ENCODE data around the gene SLC8A1.

Gene SLC8A1

DNA sequence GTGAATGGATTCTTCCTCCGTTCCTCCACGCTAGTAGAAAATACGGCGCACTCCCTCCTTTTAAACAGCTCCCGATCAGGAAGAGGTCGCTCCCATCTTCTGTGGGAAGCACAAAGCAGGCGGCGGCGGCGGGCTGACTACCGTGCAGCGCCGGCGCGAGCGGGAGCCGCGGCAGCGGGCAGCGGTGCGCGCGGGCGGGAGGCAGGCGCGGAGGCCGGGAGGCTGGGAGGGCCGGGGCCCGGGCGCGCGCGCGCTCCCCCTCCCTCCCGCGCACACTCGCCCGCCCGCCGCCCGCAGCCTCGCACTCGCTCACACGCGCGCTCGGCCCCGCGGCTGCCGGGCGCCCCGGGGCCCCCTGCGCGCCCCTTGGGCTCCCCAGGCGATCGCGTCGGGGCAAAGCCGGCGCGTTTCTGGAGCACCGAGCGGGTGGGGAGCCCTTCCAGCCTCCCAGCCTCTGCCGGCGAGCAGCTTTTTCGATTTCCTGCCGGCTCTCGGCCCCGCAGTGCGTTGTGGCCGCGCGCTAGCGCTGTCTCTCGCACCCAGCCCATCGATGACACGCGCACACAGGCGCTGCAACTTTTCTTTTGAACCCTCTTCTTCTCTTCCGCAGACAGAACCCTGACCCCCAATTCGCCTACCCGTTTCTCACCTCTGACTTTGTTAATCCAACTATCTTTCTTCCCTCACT, at the start of gene SLC8A1:
Gene SLC8A1, minus strand, starts transcription at position 173 of the 688 bp plus-strand sequence.
- Histone ChIP-seq H3K4me3 (ENCODE audit: low read depth, low read length) (peak within 1 kb of the TSS; percentile 58), H3K27me3 (ENCODE audit: control insufficient read depth, insufficient read depth, low read length) (peaks cover 49% of the 10 kb centered on the region), H3K36me3 (ENCODE audit: control insufficient read depth, insufficient read depth, low read length) (no peaks in the 10 kb centered on the region), H3K9ac (ENCODE audit: low read depth, low read length) (no peak within 1 kb of the TSS), H3K9me3 (ENCODE audit: control insufficient read depth, insufficient read depth, low read length) (no peaks in the 10 kb centered on the region), H3K4me1 (ENCODE audit: control insufficient read depth, insufficient read depth, low read length) (peaks cover 9% of the 10 kb centered on the region)

DNA sequence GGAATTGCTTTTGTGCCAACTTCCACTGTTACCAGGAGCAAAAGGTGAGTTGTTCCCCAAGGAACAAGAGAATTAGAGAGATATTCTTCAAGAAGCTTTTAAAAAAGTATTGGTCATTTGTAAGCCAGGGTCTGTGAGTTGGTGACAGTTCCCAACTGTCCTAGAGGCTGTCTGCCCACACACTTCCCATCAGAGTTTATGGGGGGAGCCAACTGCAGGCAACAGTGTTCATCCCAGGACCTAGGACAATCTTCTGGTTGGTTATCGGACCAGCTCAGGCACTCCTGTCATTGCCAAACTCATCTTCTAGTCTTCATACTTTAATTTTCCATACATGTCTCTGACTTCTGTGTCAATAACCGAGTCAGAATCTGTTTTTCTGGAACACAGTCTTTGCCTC, 47.5 kb upstream of the SLC8A1 start:
- Histone ChIP-seq H3K27me3 (ENCODE audit: control insufficient read depth, insufficient read depth, low read length) (no peaks in the 10 kb centered on the region), H3K9ac (ENCODE audit: low read depth, low read length) (no peak overlapping the region), H3K4me3 (ENCODE audit: low read depth, low read length) (no peak overlapping the region), H3K9me3 (ENCODE audit: control insufficient read depth, insufficient read depth, low read length) (no peaks in the 10 kb centered on the region), H3K36me3 (ENCODE audit: control insufficient read depth, insufficient read depth, low read length) (no peaks in the 10 kb centered on the region), H3K4me1 (ENCODE audit: control insufficient read depth, insufficient read depth, low read length) (no peaks in the 10 kb centered on the region)

DNA sequence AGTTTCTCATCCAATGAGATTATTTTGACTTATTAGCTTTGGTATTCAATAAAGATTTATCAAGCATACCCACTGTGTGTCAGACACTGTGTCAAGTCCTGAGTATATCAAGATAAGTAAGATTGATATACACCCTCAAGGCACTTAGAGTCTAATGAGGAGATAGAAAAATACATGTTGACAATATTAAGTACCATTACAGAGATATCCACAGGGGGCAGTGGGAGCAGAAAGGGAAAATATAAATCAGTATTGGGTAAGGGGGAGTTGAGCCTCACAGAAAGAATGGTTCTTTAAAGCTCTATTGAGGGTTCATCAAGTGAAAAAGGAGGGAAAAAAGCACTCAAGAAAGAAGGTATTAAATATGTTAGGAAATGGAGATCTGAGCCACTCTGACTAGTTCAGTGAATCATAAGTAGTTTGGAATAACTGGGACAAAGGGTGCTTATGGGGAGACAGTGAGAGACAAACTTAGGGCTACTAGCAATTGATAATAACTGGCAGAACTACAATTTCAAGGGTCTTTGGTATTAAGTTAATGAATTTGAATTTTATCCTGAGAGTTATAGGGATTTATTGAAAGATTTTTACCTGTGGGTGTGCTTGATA, 45.5 kb upstream of the SLC8A1 start:
- no peaks in the 10 kb centered on the region for H3K27me3 ChIP-seq (ENCODE audit: control insufficient read depth, insufficient read depth, low read length)
- H3K4me1 ChIP-seq (ENCODE audit: control insufficient read depth, insufficient read depth, low read length) = no peaks in the 10 kb centered on the region
- no peak overlapping the region for H3K4me3 ChIP-seq (ENCODE audit: low read depth, low read length)
- H3K36me3 ChIP-seq (ENCODE audit: control insufficient read depth, insufficient read depth, low read length) = no peaks in the 10 kb centered on the region
- no peaks in the 10 kb centered on the region for H3K9me3 ChIP-seq (ENCODE audit: control insufficient read depth, insufficient read depth, low read length)
- no peak overlapping the region for H3K9ac ChIP-seq (ENCODE audit: low read depth, low read length)

DNA sequence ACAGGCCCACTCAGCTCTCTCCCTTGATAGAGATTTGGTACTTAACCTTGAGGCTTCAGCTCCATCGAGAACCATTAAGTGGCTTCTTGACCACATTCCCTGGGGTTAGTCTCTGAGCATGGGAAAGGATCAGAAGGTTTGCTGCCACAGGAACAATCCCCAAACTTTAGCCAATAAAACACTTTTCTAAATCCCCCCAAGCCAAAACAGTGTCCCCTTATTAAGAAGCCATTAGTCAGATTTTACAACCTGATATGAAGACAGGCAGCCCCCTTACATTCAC, 37.7 kb upstream of the SLC8A1 start:
- Histone ChIP-seq H3K4me1 (ENCODE audit: control insufficient read depth, insufficient read depth, low read length) (no peaks in the 10 kb centered on the region), H3K9ac (ENCODE audit: low read depth, low read length) (no peak overlapping the region), H3K27me3 (ENCODE audit: control insufficient read depth, insufficient read depth, low read length) (no peaks in the 10 kb centered on the region), H3K36me3 (ENCODE audit: control insufficient read depth, insufficient read depth, low read length) (no peaks in the 10 kb centered on the region), H3K4me3 (ENCODE audit: low read depth, low read length) (no peak overlapping the region), H3K9me3 (ENCODE audit: control insufficient read depth, insufficient read depth, low read length) (no peaks in the 10 kb centered on the region)

DNA sequence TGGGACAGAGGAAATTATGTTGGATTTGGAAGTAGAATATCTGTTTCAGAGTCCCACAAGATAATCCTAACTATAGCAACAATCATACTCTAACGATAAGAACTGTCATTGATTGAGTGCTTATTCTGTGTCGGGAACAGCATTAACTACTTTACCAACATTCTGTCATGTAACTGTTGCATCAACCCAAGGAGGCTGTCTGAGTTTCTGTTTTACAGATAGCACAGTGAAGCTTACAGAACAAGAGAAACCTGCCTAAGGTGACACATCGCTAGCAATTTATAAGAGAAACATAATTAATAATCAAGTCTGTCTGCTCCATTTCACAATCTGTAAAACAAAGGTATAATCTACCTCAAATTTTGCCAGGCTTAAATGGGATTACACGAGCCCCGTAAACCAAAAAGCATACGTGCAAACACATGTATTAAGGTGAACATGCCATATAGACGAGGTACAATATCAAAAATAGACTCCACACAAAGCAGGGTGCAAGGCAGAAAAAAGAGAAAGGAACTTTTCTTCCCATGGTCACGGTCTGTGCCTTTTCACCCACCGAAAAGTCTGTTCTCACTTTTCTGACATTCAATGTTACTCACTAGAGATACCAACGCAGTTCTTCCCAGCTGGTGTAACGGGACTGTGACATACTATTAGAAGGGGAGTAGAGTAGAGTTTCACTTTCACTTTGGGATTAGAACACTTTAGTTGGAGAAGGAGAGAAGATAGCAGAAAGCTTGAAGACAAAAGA, 37.2 kb upstream of the SLC8A1 start:
- no peak overlapping the region for H3K4me3 ChIP-seq (ENCODE audit: low read depth, low read length)
- H3K27me3 ChIP-seq (ENCODE audit: control insufficient read depth, insufficient read depth, low read length) = no peaks in the 10 kb centered on the region
- no peak overlapping the region for H3K9ac ChIP-seq (ENCODE audit: low read depth, low read length)

DNA sequence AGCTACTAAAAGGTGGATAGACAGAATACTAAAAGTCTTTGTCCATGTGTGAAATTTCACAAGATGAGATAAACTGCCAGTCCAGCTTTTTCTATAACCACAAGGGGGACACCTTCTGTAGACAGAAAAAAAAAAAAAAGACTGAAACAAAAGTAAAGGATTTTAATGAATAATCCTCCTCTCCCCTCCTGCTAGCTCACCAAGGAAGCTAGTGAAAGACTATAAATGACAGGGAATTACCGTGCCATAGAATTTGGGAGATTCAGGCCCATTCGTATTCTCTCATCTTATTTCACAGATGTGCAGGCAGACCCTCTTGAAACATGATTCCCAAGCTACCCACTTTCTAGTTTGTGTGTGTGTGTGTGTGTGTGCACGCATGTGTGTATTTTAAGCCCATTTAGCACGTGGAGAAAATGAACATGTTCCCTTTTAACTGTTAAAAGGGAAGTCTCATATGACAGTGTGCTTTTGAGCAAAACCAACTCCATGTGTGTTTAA, 36.3 kb upstream of the SLC8A1 start:
- Histone ChIP-seq H3K9me3 (ENCODE audit: control insufficient read depth, insufficient read depth, low read length) (no peaks in the 10 kb centered on the region), H3K36me3 (ENCODE audit: control insufficient read depth, insufficient read depth, low read length) (no peaks in the 10 kb centered on the region), H3K9ac (ENCODE audit: low read depth, low read length) (no peak overlapping the region), H3K4me3 (ENCODE audit: low read depth, low read length) (no peak overlapping the region), H3K27me3 (ENCODE audit: control insufficient read depth, insufficient read depth, low read length) (no peaks in the 10 kb centered on the region), H3K4me1 (ENCODE audit: control insufficient read depth, insufficient read depth, low read length) (no peaks in the 10 kb centered on the region)

More for the DNA sequence above, 37.2 kb upstream of the SLC8A1 start:
- H3K36me3 ChIP-seq (ENCODE audit: control insufficient read depth, insufficient read depth, low read length) = no peaks in the 10 kb centered on the region
- H3K4me1 ChIP-seq (ENCODE audit: control insufficient read depth, insufficient read depth, low read length) = no peaks in the 10 kb centered on the region
- H3K9me3 ChIP-seq (ENCODE audit: control insufficient read depth, insufficient read depth, low read length) = no peaks in the 10 kb centered on the region

DNA sequence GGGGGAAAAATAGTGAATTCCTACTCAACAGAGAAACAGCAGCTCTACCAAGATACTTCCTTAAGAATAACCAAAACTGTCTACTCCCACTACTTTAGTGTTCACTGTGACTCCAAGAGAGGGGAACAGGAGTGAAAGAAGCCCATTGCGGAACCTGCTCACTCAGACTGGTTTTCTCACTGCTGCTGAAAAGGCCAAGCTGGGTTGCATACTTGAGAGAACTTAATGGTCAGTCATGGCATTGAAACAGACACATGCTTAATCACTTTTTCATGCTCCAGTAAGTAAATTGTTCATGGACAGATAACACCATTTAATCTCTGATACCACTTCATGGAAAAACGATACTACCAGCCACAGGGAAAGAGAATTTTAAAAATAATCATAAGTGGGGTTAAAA, 35.7 kb upstream of the SLC8A1 start:
- Histone ChIP-seq H3K4me1 (ENCODE audit: control insufficient read depth, insufficient read depth, low read length) (no peaks in the 10 kb centered on the region), H3K9ac (ENCODE audit: low read depth, low read length) (no peak overlapping the region), H3K4me3 (ENCODE audit: low read depth, low read length) (no peak overlapping the region), H3K9me3 (ENCODE audit: control insufficient read depth, insufficient read depth, low read length) (no peaks in the 10 kb centered on the region), H3K36me3 (ENCODE audit: control insufficient read depth, insufficient read depth, low read length) (no peaks in the 10 kb centered on the region), H3K27me3 (ENCODE audit: control insufficient read depth, insufficient read depth, low read length) (no peaks in the 10 kb centered on the region)

DNA sequence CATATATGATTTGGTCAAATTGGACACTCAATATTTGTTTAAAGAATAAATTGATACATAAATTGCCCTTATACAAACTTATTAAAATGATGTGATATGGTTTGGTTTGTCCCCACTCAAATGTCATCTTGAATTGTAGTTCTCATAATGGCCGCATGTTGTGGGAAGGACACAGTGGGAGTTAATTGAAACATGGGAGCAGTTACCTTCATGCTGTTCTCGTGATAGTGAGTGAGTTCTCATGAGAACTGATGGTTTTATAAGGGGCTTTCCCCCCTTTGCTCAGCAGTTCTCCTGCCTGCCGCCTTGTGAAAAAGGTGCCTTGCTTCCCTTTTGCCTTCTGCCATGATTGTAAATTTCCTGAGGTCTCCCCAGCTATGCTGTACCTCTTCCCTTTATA, 34.0 kb upstream of the SLC8A1 start:
- Histone ChIP-seq H3K4me1 (ENCODE audit: control insufficient read depth, insufficient read depth, low read length) (no peaks in the 10 kb centered on the region), H3K9ac (ENCODE audit: low read depth, low read length) (no peak overlapping the region), H3K9me3 (ENCODE audit: control insufficient read depth, insufficient read depth, low read length) (no peaks in the 10 kb centered on the region), H3K36me3 (ENCODE audit: control insufficient read depth, insufficient read depth, low read length) (no peaks in the 10 kb centered on the region), H3K27me3 (ENCODE audit: control insufficient read depth, insufficient read depth, low read length) (no peaks in the 10 kb centered on the region), H3K4me3 (ENCODE audit: low read depth, low read length) (no peak overlapping the region)

DNA sequence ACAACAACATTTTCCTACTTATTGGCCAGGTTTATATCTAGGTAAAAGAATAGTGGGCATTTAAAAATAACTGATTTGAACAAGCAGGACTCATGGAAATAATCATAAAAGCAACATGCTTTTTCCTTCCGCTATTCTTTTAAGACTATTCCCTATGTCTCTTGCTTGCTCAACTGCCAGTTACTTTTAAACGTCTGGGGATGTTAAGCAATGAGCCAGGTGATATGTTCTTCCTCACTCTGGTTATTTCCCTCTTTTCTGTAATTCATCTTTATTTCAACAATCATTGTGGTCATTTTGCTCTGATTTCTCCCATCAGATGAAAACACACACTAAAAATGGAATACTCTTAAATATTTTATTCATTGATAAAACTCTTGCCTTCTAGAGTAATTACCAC, 33.4 kb upstream of the SLC8A1 start:
- Histone ChIP-seq H3K9ac (ENCODE audit: low read depth, low read length) (no peak overlapping the region), H3K4me1 (ENCODE audit: control insufficient read depth, insufficient read depth, low read length) (no peaks in the 10 kb centered on the region), H3K27me3 (ENCODE audit: control insufficient read depth, insufficient read depth, low read length) (no peaks in the 10 kb centered on the region), H3K9me3 (ENCODE audit: control insufficient read depth, insufficient read depth, low read length) (no peaks in the 10 kb centered on the region), H3K4me3 (ENCODE audit: low read depth, low read length) (no peak overlapping the region), H3K36me3 (ENCODE audit: control insufficient read depth, insufficient read depth, low read length) (no peaks in the 10 kb centered on the region)

DNA sequence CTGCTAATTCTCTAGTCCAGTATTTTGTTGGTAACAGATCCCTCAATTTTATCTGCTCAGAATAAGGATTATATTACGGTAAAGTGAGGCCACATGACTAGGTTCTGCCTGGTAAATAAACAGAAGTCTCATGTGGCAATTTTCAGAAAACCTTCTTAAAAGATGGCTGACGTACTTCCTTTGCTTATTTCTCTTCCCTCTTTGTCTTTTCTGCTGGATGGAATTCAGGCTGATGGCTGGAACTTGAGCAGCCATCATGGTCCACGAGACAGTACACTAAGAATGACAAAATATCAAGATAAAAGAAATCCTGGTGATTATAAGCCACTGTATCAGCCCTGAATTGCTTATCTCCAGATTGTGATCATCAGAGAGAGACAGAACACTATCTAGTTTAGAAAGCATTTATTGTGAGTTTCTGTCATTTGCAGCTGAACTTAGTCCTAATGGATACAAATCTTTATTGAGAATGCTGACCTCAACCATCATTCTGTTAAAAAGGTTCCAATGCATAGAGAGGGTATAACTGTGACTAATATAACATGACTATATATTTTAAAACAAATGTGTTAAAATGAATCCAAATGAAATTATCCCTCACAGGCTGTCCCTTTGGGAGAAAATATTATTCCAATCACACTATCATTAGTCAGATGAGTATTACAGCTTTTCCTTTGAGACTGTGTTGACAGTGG, 31.8 kb upstream of the SLC8A1 start:
- H3K4me1 ChIP-seq (ENCODE audit: control insufficient read depth, insufficient read depth, low read length) = no peaks in the 10 kb centered on the region
- H3K27me3 ChIP-seq (ENCODE audit: control insufficient read depth, insufficient read depth, low read length) = no peaks in the 10 kb centered on the region
- no peak overlapping the region for H3K4me3 ChIP-seq (ENCODE audit: low read depth, low read length)
- H3K36me3 ChIP-seq (ENCODE audit: control insufficient read depth, insufficient read depth, low read length) = no peaks in the 10 kb centered on the region
- H3K9me3 ChIP-seq (ENCODE audit: control insufficient read depth, insufficient read depth, low read length) = no peaks in the 10 kb centered on the region
- no peak overlapping the region for H3K9ac ChIP-seq (ENCODE audit: low read depth, low read length)

DNA sequence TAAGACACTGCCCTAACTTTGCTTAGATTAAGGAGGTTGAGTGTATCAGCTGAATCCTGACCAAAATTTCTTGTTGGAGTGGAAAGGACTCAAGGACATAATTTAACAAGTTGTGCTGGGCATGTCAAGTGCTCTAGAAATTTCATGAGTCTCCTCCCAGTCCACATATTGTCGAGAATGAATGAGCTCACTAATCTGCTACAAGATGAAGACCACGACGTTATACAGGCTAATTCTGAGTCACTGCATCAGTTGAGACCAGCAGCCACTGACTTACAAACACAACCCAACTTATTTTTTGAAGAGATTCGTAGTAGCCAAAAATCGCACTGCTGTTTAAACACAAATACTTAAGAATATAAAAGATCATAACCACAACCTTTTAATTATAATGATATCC, 28.7 kb upstream of the SLC8A1 start:
- no peaks in the 10 kb centered on the region for H3K27me3 ChIP-seq (ENCODE audit: control insufficient read depth, insufficient read depth, low read length)
- no peaks in the 10 kb centered on the region for H3K4me1 ChIP-seq (ENCODE audit: control insufficient read depth, insufficient read depth, low read length)
- no peaks in the 10 kb centered on the region for H3K9me3 ChIP-seq (ENCODE audit: control insufficient read depth, insufficient read depth, low read length)
- H3K4me3 ChIP-seq (ENCODE audit: low read depth, low read length) = no peak overlapping the region
- H3K9ac ChIP-seq (ENCODE audit: low read depth, low read length) = no peak overlapping the region
- H3K36me3 ChIP-seq (ENCODE audit: control insufficient read depth, insufficient read depth, low read length) = no peaks in the 10 kb centered on the region
